Fibroblast of villous mesenchyme (primary cell): ENCODE measurements around the gene SUSD3. TPM values are rescaled to one million over a fixed set of nuclear protein-coding genes. Genes with fewer than 3 reads are reported as not detected.

ENCODE experiments used
- DNase-seq: peaks from one replicate; pipeline ENCODE4 v3.0.0-alpha.2; 2010; ENCODE audit warnings: low read depth
- H3K4me3 ChIP-seq: 2 replicates; pipeline ENCODE4 v1.5.1; 2011; ENCODE audit warnings: low read depth, mild to moderate bottlenecking, low read length
- CTCF ChIP-seq: IDR thresholded peaks from 2 replicates; pipeline ENCODE4 v1.5.1; 2012; ENCODE audit warnings: low read depth, mild to moderate bottlenecking, low read length; ENCODE audit not compliant: insufficient read depth
- total RNA-seq: library from RNA; depleted of rRNA; stranded (reverse); fragments of >200 nt; gene quantifications from 2 replicates; pipeline ENCODE4 v1.2.3, GENCODE V29; 2012

The SUSD3 gene
- total RNA-seq, 1 donor = 12.1 TPM

- no peak for DNase-seq
- H3K4me3 ChIP-seq = no peak overlapping the region
- TF ChIP-seq CTCF = no peak
Observed at GRCh38 chr9:93092251-93092991, 33.9 kb downstream of the SUSD3 start.

- TF ChIP-seq CTCF = no peak
- DNase-seq = peak; percentile 51
- no peak overlapping the region for H3K4me3 ChIP-seq
Observed at GRCh38 chr9:93093127-93093876, 34.8 kb downstream of the SUSD3 start.

GRCh38 chr9:93093877-93094657 is 35.6 kb downstream of the SUSD3 start:
- TF ChIP-seq CTCF = no peak
- DNase-seq = no peak
- no peak overlapping the region for H3K4me3 ChIP-seq

GRCh38 chr9:93094658-93095204 is 36.2 kb downstream of the SUSD3 start:
- no peak for TF ChIP-seq CTCF
- H3K4me3 ChIP-seq = peak overlapping the region; percentile 55
- DNase-seq = no peak

GRCh38 chr9:93095205-93096130 is 37.0 kb downstream of the SUSD3 start:
- peak overlapping the region; percentile 55 for H3K4me3 ChIP-seq
- DNase-seq = peak; percentile 99
- no peak for TF ChIP-seq CTCF
